Endodermal cell (in vitro differentiated cells): ENCODE measurements around the gene ZNF91. TPM values are rescaled to one million over a fixed set of nuclear protein-coding genes. Genes with fewer than 3 reads are reported as not detected.
"Not testable (repeated sequence)": the region's sequence is repeated elsewhere in the genome, so short reads cannot be mapped to it uniquely, and the experiment has no call there.

ENCODE experiments used
- DNase-seq: peaks from one replicate; pipeline ENCODE4 v3.0.0-alpha.2; 2017
- H3K27ac ChIP-seq: 2 replicates; pipeline ENCODE4 v1.5.1; 2013; ENCODE audit warnings: mild to moderate bottlenecking, low read depth, low read length, moderate library complexity
- H3K27me3 ChIP-seq: 2 replicates; pipeline ENCODE4 v1.6.1; 2013; ENCODE audit warnings: mild to moderate bottlenecking, low read length, moderate library complexity; ENCODE audit not compliant: insufficient read depth, control insufficient read depth, poor library complexity, severe bottlenecking
- H3K36me3 ChIP-seq: 2 replicates; pipeline ENCODE4 v1.7.0; 2013; ENCODE audit warnings: mild to moderate bottlenecking, low read length, moderate library complexity; ENCODE audit not compliant: control insufficient read depth, insufficient read depth
- H3K4me1 ChIP-seq: one replicate; pipeline ENCODE4 v1.7.0; 2013; ENCODE audit warnings: low read length; ENCODE audit not compliant: control insufficient read depth, insufficient read depth
- H3K4me3 ChIP-seq: 2 replicates; pipeline ENCODE4 v1.5.1; 2013; ENCODE audit warnings: mild to moderate bottlenecking, low read length, moderate library complexity
- H3K9ac ChIP-seq: 2 replicates; pipeline ENCODE4 v1.6.1; 2013; ENCODE audit warnings: mild to moderate bottlenecking, low read length, moderate library complexity; ENCODE audit not compliant: poor library complexity, severe bottlenecking; ENCODE audit errors: extremely low read depth
- H3K9me3 ChIP-seq: 2 replicates; pipeline ENCODE4 v1.6.1; 2013; ENCODE audit warnings: mild to moderate bottlenecking, low read length, moderate library complexity; ENCODE audit not compliant: control insufficient read depth
- H3K27ac Mint-ChIP-seq: 2 replicates; pipeline ENCODE4 v1.8.0; 2020; ENCODE audit warnings: mixed read lengths
- H3K27me3 Mint-ChIP-seq: 2 replicates; pipeline ENCODE4 v1.8.0; 2021; ENCODE audit warnings: mild to moderate bottlenecking, mixed read lengths; ENCODE audit not compliant: insufficient read depth
- H3K36me3 Mint-ChIP-seq: 2 replicates; pipeline ENCODE4 v1.8.0; 2020; ENCODE audit warnings: low read depth, mixed read lengths
- H3K4me1 Mint-ChIP-seq: 2 replicates; pipeline ENCODE4 v1.8.0; 2020; ENCODE audit warnings: mixed read lengths
- H3K4me3 Mint-ChIP-seq: 2 replicates; pipeline ENCODE4 v1.8.0; 2020; ENCODE audit warnings: mild to moderate bottlenecking, moderate library complexity, mixed read lengths
- H3K9me3 Mint-ChIP-seq: 2 replicates; pipeline ENCODE4 v1.8.0; 2020; ENCODE audit warnings: mild to moderate bottlenecking, mixed read lengths
- CTCF ChIP-seq: fragments of 200-600 bp; sonication (generic); conservative IDR thresholded peaks from 2 replicates; pipeline ENCODE4 v1.5.0; 2021; ENCODE audit warnings: antibody characterized with exemption, mild to moderate bottlenecking
- WGBS, 2 experiments: methylation state at CpG; one replicate each; pipeline versions ENCODE4 v1.1.5 to v1.1.7; 2013; ENCODE audit warnings: missing lambda C conversion rate in 2 of 2, mixed read lengths in 1 of 2; ENCODE audit not compliant: insufficient coverage in 1 of 2, insufficient read length in 1 of 2; 5-methylcytosine and 5-hydroxymethylcytosine counted together
- total RNA-seq, 2 donors: library from RNA; stranded (reverse); fragmentation: NEBNext Ultra II Directional in 1 of 2; extraction: Animal tissue kit (Norgen Biotek cat#: 25700) in 1 of 2; gene quantifications; 2 replicates in 1 of 2; 3 replicates in 1 of 2; pipeline ENCODE4 v1.2.1, GENCODE V29; 2021

ZNF91 gene
- total RNA-seq, 2 donors from 2014 or later: 66.9 to 75.4 TPM

DNA sequence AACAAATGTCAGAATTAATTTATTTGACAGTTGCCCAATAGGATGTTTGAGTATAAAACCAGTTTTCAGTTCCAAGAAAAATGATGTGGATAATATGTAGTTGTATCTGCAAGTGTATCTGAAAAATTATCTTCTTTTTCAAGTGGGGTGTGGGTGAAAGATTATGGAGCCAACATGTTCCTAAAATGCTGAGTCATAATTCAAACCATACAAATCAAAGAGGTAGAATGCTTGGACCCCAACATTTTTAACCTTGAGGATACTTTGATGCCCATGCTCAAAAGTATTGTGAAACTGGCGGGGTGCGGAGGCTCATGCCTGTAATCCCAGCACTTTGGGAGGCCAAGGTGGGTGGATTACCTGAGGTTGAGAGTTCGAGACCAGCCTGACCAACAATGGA lies 91.0 kb downstream of the ZNF91 start:
- TF ChIP-seq CTCF: no peak
- Mint-ChIP-seq H3K9me3 (peaks cover 58% of the 10 kb centered on the region), H3K27me3 (peaks cover 4% of the 10 kb centered on the region), H3K27ac (no peak overlapping the region), H3K36me3 (no peaks in the 10 kb centered on the region), H3K4me1 (no peaks in the 10 kb centered on the region), H3K4me3 (no peak overlapping the region)
- Histone ChIP-seq H3K9me3 (peaks cover 17% of the 10 kb centered on the region), H3K4me1 (no peaks in the 10 kb centered on the region), H3K27ac (no peak overlapping the region), H3K9ac (no peak overlapping the region), H3K36me3 (no peaks in the 10 kb centered on the region), H3K4me3 (no peak overlapping the region), H3K27me3 (no peaks in the 10 kb centered on the region)
- WGBS, 2 experiments: 69 to 91% methylated on average over 3 of the region's 3 CpGs
- DNase-seq: no peak

DNA sequence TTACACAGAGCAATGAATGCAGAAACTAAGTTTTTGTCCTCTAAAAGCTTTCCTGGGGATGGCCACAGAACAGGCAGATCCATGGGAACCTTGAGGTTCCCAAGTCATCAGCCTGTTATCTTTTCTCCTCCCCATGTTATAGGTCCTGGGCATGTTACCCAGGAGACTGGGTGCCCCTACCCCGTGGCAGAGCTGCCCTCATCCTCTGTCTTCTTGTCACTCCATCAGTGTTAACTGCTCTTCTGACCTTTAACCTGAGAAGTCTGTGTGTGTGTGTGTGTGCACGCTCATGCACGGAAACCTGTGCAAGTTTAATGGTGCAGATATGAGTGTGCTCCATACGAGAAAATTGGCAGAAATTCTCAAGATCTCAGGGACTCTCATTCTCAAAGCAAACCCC lies 101.1 kb downstream of the ZNF91 start:
- no peak for DNase-seq
- no peaks in the 10 kb centered on the region for H3K27me3 Mint-ChIP-seq
- Histone ChIP-seq H3K4me3 (no peak overlapping the region), H3K9me3 (no peaks in the 10 kb centered on the region), H3K27me3 (no peaks in the 10 kb centered on the region), H3K9ac (no peak overlapping the region), H3K4me1 (no peaks in the 10 kb centered on the region), H3K27ac (no peak overlapping the region), H3K36me3 (no peaks in the 10 kb centered on the region)
- H3K27ac Mint-ChIP-seq: no peak overlapping the region
- H3K9me3 Mint-ChIP-seq: peaks cover 57% of the 10 kb centered on the region
- H3K4me3 Mint-ChIP-seq: no peak overlapping the region
- WGBS, 2 experiments: 75 to 93% methylated on average over 3 to 4 of the region's 4 CpGs
- no peaks in the 10 kb centered on the region for H3K36me3 Mint-ChIP-seq
- H3K4me1 Mint-ChIP-seq: no peaks in the 10 kb centered on the region
- TF ChIP-seq CTCF: no peak

GRCh38 chr19:23289966-23290365 lies 105.3 kb downstream of the ZNF91 start:
- not testable (repeated sequence) for H3K4me1 Mint-ChIP-seq, H3K27ac Mint-ChIP-seq, DNase-seq, H3K36me3 Mint-ChIP-seq, H3K27me3 Mint-ChIP-seq, H3K4me3 ChIP-seq, H3K9ac ChIP-seq, H3K36me3 ChIP-seq, H3K27ac ChIP-seq, H3K4me1 ChIP-seq, H3K27me3 ChIP-seq, H3K4me3 Mint-ChIP-seq
- H3K9me3 Mint-ChIP-seq: peaks cover 71% of the 10 kb centered on the region
- peaks cover 36% of the 10 kb centered on the region for H3K9me3 ChIP-seq
- WGBS, 2 experiments: 75 to 88% methylated on average over 4 to 26 of the region's 26 CpGs

Other genes with a start within 250 kb of the ZNF91 start
- gene ZNF724, start 145.1 kb downstream of the ZNF91 start, total RNA-seq: 10 to 100 TPM; 49.8 to 62.1 TPM